Muscle of leg (tissue), 11 donors: ENCODE results near the gene ZBTB7B. TPM values are rescaled to one million over a fixed set of nuclear protein-coding genes. Genes with fewer than 3 reads are reported as not detected.

ENCODE experiments used
- DNase-seq: peaks from one replicate; pipeline ENCODE4 v3.0.0; 2013
- H3K27ac ChIP-seq: one replicate; pipeline ENCODE4 v1.5.1; 2013; ENCODE audit warnings: mild to moderate bottlenecking, low read length, control low read depth
- H3K27me3 ChIP-seq: one replicate; pipeline ENCODE4 v1.6.1; 2013; ENCODE audit warnings: low read length; ENCODE audit not compliant: control insufficient read depth, insufficient read depth
- H3K36me3 ChIP-seq: one replicate; pipeline ENCODE4 v1.6.1; 2013; ENCODE audit warnings: low read length; ENCODE audit not compliant: control insufficient read depth, insufficient read depth
- H3K4me1 ChIP-seq: one replicate; pipeline ENCODE4 v1.6.1; 2013; ENCODE audit warnings: low read length; ENCODE audit not compliant: control insufficient read depth, insufficient read depth
- H3K4me3 ChIP-seq: one replicate; pipeline ENCODE4 v1.5.1; 2013; ENCODE audit warnings: low read length, control low read depth
- H3K9me3 ChIP-seq: replicated peaks from 2 replicates; pipeline ENCODE4 v1.6.1; 2013; ENCODE audit warnings: low read depth, low read length; ENCODE audit not compliant: control insufficient read depth
- WGBS: methylation state at CpG from one replicate; pipeline ENCODE4 v1.1.5; 2013; ENCODE audit warnings: missing lambda C conversion rate; ENCODE audit not compliant: insufficient coverage; 5-methylcytosine and 5-hydroxymethylcytosine counted together
- polyA plus RNA-seq, 8 donors: library from polyadenylated mRNA; unstranded; fragments of 120-200 nt; gene quantifications; one replicate each; pipeline versions ENCODE4 v1.2.1 to v1.2.3, GENCODE V29; 2013; ENCODE audit warnings: inconsistent platforms in 1 of 8, low replicate concordance in 1 of 8; ENCODE audit not compliant: insufficient read length in 8 of 8, insufficient read depth in 1 of 8
- total RNA-seq: library from RNA; stranded (reverse); fragments of 120-200 nt; gene quantifications from one replicate; pipeline ENCODE4 v1.2.4, GENCODE V29; 2013

ZBTB7B gene
- total and polyA plus RNA-seq, 9 donors, result 6.6 to 11.3 (median 9.5) TPM

GRCh38 chr1:155017041-155017945 lies 14.7 kb downstream of the ZBTB7B start:
- 3% methylated on average over 11 of the region's 49 CpGs for WGBS
- peaks cover 16% of the 10 kb centered on the region for H3K4me1 ChIP-seq
- peak overlapping the region; percentile 47 for H3K4me3 ChIP-seq
- peak; percentile 94 for DNase-seq
- no peaks in the 10 kb centered on the region for H3K9me3 ChIP-seq
- H3K36me3 ChIP-seq, result peaks cover 8% of the 10 kb centered on the region
- no peaks in the 10 kb centered on the region for H3K27me3 ChIP-seq
- peak overlapping the region; percentile 74 for H3K27ac ChIP-seq

GRCh38 chr1:155017946-155018316 lies 15.3 kb downstream of the ZBTB7B start:
- Histone ChIP-seq H3K36me3 (peaks cover 8% of the 10 kb centered on the region), H3K27me3 (no peaks in the 10 kb centered on the region), H3K4me3 (peak overlapping the region; percentile 47), H3K4me1 (peaks cover 15% of the 10 kb centered on the region), H3K9me3 (no peaks in the 10 kb centered on the region), H3K27ac (no peak overlapping the region)
- no peak for DNase-seq
- no CpG with 5 or more reads among the region's 6 CpGs for WGBS

GRCh38 chr1:155018617-155019348 lies 16.2 kb downstream of the ZBTB7B start:
- Histone ChIP-seq H3K4me3 (no peak overlapping the region), H3K4me1 (peaks cover 11% of the 10 kb centered on the region), H3K9me3 (no peaks in the 10 kb centered on the region), H3K27me3 (no peaks in the 10 kb centered on the region), H3K27ac (no peak overlapping the region), H3K36me3 (peaks cover 8% of the 10 kb centered on the region)
- no peak for DNase-seq
- WGBS, result 47% methylated on average over 3 of the region's 8 CpGs

- H3K27ac ChIP-seq, result no peak overlapping the region
- H3K36me3 ChIP-seq, result peaks cover 4% of the 10 kb centered on the region
- WGBS, result 57% methylated on average over 11 of the region's 11 CpGs
- H3K27me3 ChIP-seq, result no peaks in the 10 kb centered on the region
- DNase-seq, result no peak
- peaks cover 11% of the 10 kb centered on the region for H3K4me1 ChIP-seq
- H3K4me3 ChIP-seq, result no peak overlapping the region
- H3K9me3 ChIP-seq, result no peaks in the 10 kb centered on the region
Observed at GRCh38 chr1:155019377-155020245, 17.0 kb downstream of the ZBTB7B start.

GRCh38 chr1:155022136-155022926 lies 19.7 kb downstream of the ZBTB7B start:
- H3K27me3 ChIP-seq, result no peaks in the 10 kb centered on the region
- 81% methylated on average over 5 of the region's 8 CpGs for WGBS
- no peak overlapping the region for H3K4me3 ChIP-seq
- H3K36me3 ChIP-seq, result no peaks in the 10 kb centered on the region
- H3K27ac ChIP-seq, result no peak overlapping the region
- peaks cover 5% of the 10 kb centered on the region for H3K4me1 ChIP-seq
- no peak for DNase-seq
- H3K9me3 ChIP-seq, result no peaks in the 10 kb centered on the region

- Histone ChIP-seq H3K9me3 (no peaks in the 10 kb centered on the region), H3K27me3 (no peaks in the 10 kb centered on the region), H3K27ac (no peak overlapping the region), H3K4me1 (peaks cover 2% of the 10 kb centered on the region), H3K36me3 (no peaks in the 10 kb centered on the region), H3K4me3 (no peak overlapping the region)
- no peak for DNase-seq
- WGBS, result 70% methylated on average over 4 of the region's 4 CpGs
Observed at GRCh38 chr1:155022927-155023236, 20.3 kb downstream of the ZBTB7B start.

GRCh38 chr1:155023627-155024026 lies 21.0 kb downstream of the ZBTB7B start:
- Histone ChIP-seq H3K4me3 (no peak overlapping the region), H3K36me3 (no peaks in the 10 kb centered on the region), H3K9me3 (no peaks in the 10 kb centered on the region), H3K27ac (no peak overlapping the region), H3K27me3 (no peaks in the 10 kb centered on the region), H3K4me1 (no peaks in the 10 kb centered on the region)
- DNase-seq, result no peak
- 63% methylated on average over 4 of the region's 5 CpGs for WGBS

GRCh38 chr1:155024315-155024714 lies 21.7 kb downstream of the ZBTB7B start:
- Histone ChIP-seq H3K36me3 (no peaks in the 10 kb centered on the region), H3K4me3 (no peak overlapping the region), H3K27ac (no peak overlapping the region), H3K27me3 (no peaks in the 10 kb centered on the region), H3K9me3 (no peaks in the 10 kb centered on the region), H3K4me1 (no peaks in the 10 kb centered on the region)
- DNase-seq, result no peak
- WGBS, result 87% methylated on average over 6 of the region's 9 CpGs

GRCh38 chr1:155026154-155026553 lies 23.6 kb downstream of the ZBTB7B start:
- no peak overlapping the region for H3K27ac ChIP-seq
- WGBS, result 38% methylated on average over 5 of the region's 9 CpGs
- H3K9me3 ChIP-seq, result no peaks in the 10 kb centered on the region
- DNase-seq, result no peak
- no peaks in the 10 kb centered on the region for H3K27me3 ChIP-seq
- H3K4me3 ChIP-seq, result no peak overlapping the region
- H3K36me3 ChIP-seq, result no peaks in the 10 kb centered on the region
- no peaks in the 10 kb centered on the region for H3K4me1 ChIP-seq
